ENCODE measurements around the gene ADCY6.

ADCY6 gene

DNA sequence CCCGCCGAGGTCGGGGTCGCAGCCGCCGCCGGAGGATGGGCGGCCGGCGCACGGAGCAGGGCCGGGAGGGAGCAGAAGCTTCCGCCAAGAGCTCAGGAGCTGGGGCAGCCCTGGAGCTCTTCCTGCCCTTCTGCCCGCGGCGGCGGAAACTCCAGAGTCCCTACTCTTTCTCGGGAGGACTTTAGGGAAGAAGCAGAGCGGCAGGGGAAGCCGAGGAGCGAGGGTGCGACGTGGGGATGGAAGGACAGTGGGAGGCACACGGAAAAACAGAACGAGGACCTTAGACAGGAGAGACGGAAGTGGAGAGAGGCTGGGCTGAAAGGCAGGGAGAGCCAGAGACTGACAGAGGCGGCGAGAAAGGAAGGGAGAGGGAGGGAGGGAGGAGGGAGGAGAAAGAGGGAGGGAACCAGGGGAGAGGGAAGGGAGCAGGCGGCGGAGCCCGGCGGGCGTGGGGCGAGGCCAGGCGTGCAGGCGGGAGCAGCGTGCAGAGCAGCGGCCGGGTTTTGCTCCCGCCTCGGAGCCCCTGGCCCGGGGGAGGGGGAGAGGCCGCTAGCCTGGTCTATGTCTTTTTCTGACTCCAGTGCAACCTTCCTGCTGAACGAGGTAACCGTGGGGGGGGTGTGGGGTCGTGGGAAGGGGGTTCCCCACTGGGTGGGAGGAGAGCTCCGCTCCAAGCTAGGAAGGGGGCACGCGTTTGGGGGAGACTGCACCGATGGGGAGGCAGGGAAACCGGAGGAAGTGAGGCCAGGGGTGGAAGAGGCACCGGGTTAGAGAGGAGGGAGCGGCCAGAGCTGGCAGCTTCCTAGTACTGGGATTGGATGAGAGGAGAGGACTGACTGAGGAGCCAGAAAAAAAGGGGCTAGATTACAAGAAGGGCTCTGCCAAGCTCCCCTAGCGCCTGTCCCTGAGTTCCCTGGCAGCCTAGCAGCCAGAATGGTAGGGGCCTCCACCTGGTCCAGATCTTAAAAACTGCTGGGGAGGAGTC, 26.5 kb upstream of the ADCY6 start:
- DNase-seq (ENCODE audit: low spot score): peak; percentile 43

DNA sequence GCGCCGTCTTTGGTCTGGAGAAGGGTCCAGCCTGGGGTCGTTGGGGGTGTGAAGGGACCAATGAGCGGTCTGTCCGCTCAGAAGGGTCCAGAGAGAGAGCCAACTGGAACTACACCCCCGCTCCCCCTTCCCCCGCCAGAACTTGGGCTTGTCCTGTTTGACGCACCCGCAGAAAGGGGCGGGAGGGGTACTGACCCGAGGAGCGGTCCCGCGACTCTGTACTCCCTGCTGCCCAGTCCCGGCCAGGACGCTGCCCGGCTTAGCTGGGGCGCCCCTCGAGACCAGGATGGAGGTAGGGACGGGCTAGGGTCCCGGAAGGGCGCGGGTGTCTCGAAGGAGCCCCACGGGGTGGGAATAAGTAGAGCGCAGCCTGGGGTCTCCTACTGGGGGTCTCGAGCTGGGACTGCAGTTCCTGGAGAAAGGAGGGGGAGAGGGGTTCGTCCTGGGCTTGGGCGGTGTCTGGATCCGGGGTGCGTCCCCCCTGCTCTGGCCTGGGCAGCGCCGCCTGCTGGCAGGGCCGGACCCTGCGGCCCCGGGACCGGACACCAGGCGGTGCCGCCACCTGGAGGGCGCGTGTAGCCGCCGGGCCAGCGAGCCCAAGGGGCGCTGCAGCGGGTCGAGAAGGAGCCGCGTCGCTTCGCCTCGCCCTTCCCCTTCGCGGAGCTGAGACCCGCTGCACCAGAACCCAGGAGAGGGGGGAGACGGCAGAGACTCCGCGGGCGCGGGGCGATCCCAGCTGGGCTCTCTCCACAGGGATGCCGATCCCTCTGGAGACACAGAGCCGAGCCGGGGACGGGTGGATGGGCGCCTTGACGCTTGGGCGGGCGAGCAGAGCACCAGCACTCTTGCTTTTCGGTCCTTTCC, 25.6 kb upstream of the ADCY6 start:
- DNase-seq (ENCODE audit: low spot score): peak; percentile 87

DNA sequence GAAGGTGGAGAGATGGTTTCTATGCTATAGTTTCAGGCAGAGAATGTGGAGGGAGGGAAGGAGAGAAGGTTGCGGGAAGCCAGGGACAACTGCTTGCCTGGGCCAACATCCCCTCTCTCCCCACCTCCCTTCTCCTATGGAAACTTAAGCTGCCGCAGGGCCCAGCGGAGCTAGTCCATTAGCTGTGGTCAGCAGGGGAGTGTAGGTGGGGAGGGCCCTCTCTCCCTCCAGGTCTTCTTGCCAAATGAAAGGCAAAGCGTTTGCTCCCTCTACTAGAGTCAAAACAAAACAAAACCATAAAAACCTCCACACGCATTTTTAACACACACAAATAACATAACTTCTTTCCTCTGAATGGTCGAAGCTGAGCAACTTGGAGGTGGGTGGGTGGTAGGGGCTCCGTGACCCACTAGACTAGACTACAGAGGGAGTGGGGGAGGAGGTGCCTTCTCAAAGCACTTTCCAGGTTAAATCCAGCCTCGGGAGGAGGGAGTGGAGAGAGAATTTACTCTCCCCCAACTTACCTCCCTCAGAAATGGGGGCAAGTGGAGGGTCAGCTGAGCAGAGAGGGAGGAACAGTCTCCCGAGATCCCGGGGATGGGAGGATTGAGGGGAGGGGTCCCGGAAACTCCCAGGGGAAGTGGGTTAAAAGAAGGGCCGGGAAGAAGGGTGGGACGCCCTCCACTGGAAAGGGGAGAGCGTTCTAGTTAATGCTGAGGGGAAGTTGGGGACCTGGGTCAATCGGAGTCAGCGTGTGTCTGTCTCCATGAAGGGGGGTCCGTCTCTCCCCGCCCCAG, 24.8 kb upstream of the ADCY6 start:
- DNase-seq (ENCODE audit: low spot score): no peak

DNA sequence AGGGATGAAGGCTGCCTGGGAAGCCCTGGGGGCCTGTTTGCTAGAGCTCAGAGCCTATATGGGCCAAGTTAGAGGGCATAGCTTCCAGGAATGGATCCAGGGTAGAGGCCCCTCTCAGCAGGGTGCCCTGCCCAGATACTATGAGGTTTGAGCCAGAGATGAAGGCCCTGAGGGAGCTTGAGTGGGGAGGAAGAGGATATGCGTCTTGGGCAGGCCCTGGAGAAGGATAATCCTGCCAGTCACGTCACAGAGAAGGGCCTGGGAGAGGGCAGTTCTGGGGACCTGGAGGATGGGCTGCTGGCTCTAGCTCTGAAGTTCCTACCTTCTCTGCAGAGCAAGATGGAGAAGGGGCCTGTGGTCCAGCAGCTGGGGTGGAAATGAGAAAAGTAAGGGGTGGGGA, 23.5 kb upstream of the ADCY6 start:
- DNase-seq (ENCODE audit: low spot score): no peak

DNA sequence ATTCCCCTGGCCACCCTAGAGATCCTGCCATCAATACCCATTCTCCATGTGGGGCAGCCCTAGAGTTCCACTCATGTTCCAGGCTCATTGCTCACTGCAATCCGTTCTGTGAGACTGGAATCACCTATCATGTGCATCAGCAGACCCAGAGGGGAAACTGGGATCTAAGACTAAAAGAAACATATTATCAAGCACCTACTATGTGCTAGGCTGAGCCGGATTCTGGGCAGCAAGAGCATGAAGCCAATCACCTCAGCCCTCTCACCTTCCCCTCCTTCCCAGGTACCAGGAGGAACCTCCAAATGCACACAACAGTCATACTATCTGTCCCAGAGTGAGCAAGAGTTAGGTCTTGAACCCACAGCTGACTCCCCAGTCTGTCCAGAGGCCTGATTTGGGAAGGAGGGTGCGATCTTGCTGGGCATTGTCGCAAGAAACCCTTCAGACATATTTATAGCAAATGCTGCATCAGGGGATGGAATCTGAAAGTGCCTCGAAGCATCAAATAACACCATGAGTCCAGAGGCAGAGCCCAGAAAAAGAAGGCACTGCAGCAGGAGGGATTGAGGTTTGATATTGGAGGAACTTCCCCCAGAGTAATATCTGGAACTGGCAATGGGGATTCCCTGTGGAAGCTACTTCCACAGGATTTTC, 22.7 kb upstream of the ADCY6 start:
- DNase-seq (ENCODE audit: low spot score): no peak

DNA sequence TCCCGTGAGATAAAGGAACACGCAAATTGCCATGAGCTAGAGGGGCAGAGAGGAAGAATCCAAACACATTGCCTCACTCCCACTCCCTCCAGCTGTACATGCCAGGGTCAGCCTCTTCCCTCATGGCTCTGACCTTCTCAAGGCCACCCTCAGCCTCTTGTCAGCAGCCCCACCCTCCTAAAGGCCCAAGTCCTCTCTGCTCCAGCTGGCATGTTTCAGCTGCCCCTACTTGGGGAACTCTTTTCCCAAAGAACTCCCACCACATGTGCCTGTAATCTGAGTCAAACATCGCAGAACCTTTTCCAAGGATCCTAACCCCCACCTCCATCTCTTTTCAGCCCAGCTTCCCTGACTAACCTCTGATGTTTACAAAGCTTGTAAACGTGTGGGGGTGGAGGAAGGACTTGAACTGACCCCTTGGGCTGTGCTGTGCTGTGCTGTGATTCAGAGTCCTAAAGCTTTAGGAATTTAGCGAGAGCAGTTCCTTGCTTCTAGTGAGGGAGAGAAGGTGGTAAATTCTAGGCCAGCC, 22.1 kb upstream of the ADCY6 start:
- no peak for DNase-seq (ENCODE audit: low spot score)

DNA sequence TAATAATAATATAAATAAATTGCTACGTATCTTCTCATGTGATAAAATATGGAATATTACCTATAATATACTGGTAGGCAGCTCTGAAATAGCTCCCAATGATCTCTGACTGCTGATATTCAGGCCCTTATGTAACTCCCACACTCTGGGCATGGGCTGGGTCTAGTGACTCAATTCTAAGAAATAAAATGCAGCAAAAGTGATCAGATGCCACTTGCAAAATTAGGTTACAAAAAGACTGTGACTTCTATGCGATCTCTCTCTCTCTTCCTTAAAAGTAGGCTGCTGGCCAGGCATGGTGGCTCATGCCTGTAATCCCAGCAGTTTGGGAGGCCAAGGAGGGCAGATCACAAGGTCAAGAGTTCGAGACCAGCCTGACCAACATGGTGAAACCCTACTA, 19.1 kb upstream of the ADCY6 start:
- DNase-seq (ENCODE audit: low spot score): no peak

DNA sequence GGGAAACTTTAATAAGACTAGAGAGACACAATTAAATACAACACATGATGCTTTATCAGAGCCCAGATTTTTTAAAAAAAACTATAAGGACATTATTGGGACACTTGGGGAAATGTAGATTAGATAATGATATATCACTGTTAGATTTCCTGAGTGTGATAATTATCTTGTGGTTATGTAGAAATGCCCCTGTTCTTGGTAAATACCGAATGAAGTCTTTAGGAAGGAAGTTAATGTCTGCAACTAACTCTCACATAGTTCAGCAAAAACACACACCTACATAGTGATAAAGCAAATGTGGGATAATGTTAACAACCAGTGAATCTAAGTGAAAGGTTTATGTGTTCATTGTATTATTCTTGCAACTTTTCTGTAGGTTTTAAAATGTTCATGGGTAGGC, 14.8 kb upstream of the ADCY6 start:
- DNase-seq (ENCODE audit: low spot score): no peak

DNA sequence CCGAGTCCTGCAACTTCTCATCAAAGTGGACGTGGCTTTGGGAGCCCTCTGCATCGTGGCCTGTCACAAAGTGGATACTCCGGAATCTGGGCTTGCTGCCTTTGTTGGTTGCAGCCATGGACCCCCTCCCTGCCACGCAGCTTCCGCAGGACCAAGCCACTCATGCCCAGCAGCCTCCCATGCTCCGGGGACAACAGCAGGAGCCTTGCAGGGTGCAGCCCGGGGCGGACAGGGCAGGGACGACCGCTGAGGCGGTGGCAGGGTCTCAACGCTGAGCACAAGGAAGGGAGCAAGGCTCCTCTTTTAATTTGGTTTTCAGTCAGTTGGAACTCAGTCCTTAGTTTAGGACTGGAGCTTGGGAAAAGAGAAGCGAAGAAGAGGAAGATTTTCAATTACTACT, 12.1 kb upstream of the ADCY6 start:
- no peak for DNase-seq (ENCODE audit: low spot score)

DNA sequence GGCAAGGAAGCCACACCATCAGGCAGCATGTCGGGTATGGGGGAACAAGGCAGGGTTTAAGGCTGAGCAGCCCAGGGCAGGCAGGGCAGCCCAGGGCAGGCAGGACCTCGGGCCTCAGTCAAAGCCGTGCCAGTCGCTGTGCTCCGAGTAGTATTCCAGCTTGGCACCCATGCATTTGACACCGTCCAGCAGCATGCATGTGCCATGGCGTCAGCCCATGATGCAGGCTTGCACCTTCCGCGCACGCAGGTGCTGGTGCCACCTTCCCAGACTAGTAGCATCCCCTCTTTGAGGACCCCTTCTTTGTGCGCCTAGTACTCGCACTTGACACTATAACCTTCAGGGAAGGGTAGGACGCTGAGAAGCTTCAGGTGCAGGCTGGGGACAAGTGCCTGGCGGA, 11.6 kb upstream of the ADCY6 start:
- DNase-seq (ENCODE audit: low spot score): no peak

DNA sequence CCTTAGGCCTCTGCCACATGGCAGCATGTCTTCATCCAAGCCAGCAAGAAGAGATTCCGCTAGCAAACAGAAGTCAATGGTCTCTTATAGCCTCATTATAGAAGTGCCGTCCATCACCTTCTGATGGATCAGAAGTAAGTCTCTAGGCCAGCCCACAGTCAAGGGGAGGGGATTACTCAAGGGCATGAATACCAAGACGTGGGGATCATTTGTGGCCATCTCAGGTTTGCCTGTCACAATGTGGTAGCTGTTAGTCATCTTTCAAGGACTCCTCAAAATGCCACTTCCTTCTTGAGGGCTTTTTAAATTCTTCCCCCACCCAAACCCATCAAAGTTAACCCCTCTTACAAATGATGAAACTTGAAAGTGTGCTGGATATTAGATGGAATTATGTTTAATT, 8.1 kb upstream of the ADCY6 start:
- peak; percentile 27 for DNase-seq (ENCODE audit: low spot score)

DNA sequence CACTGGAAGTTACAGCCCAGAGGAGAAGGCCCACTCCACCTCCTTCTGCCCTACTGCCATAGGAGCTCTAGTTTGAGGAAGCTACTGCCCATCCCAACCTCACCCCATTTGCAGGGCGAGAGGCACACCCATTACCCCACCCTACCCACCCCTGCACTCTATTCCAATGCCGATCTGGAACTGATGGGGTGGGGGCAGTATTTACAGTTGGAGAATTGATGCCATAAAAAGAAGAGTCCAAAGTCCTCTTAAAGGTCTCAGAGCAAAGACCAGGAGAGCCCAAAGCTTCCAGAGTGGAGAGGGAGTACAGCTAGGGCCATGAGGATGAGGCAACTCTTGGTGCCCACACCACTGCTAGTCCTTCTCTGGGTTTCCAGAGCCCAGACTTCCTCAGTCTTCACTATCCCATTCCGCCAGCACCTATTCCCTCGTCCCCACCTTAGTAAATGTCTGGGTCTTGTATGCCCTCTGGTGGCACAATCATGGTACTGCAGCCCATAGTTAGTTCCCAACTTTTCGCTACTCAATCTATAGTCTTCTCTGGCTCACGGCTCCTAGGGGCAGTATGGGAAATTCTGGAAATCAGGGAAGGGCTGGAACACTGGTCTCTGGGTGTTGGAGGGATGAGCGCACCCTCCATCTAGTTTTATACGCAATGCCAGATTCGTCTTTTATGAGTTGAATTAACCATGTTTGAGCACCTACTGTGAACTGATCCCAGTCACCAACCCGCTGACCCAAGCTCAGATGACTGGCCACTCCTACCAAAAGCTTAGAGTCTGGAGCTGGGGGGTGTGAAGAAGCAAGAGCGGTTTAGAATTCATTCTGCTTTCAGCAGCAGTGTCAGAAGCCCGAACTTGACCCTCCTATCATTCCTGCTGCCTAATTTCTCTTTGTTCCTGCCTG, 6.9 kb upstream of the ADCY6 start:
- DNase-seq (ENCODE audit: low spot score): peak; percentile 50

DNA sequence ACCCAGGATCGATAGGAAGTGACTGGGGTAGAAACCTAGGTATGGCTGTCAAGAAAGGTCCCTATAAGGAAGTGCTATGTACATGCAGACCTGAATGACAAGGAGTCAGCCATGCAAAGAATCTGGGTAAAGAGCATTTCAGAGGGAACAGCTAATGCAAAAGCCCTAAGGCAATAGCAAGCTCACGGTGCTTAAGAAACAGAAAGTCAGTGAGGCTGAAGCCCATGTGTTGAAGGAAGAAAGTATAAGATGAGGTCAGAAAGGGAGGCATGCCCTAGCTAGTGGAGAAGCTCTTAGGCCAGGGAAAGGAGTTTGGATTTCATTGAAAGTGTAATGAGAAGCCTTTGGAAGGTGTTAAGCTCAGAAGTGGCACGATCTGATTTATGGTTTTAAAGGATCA, 6.0 kb upstream of the ADCY6 start:
- no peak for DNase-seq (ENCODE audit: low spot score)

DNA sequence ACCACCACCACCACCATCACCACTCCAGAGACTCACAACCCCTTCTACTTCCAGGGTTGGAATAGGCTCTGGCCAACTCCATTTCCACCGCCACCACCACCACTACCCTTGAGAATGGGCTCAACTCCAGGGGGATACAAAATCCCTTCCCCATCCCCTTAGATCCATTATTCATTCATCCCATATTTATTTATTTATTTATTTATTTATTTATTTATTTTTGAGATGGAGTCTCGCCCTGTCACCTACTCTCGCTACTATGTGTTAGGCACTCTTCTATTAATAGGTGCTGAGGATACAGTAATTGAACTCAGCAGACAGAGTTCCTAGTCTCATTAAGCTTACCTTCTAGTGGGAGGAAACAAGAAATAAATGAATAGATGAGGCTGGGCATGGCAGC, 4.8 kb upstream of the ADCY6 start:
- DNase-seq (ENCODE audit: low spot score): no peak

DNA sequence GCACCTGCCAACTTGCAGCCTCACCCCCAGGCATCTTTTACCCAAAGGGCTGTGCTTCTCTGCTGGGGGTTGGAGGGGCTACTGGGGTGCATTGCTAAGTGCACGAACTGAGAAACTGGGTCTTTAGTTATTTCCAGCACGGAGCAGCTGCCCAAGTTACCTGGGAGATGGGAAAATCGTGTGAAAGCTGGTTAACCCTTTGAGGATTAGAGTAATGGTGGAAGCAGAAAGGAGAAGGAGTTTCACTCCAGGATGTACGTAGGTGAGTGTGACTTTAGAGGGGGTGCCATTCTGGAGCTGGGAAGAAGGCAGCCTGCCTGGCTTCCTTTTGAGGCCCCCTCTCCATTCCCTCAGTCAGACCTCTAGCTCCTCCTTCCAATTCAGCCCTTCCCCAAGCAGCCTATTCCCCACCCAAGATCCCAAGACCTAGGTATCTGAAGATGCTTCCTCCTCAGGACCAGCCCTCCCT, 1.0 kb upstream of the ADCY6 start:
- DNase-seq (ENCODE audit: low spot score): no peak

DNA sequence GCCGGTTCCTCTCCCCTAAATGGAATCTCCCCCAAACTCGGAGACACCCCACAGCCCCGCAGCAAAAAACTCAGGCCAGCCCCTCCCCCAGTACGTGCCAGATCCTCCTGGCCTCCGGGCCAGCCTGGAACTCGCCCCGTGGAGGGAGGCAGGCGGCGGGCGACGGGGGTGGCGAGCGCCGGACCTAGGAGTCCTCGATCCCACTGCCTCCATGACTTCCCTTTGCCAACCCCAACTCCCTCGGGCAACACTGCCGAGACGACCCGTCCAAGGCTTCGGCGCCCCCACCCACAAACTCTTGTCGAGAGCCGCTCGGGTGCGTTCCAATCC, 400 bp downstream of the ADCY6 start:
- DNase-seq (ENCODE audit: low spot score): no peak

DNA sequence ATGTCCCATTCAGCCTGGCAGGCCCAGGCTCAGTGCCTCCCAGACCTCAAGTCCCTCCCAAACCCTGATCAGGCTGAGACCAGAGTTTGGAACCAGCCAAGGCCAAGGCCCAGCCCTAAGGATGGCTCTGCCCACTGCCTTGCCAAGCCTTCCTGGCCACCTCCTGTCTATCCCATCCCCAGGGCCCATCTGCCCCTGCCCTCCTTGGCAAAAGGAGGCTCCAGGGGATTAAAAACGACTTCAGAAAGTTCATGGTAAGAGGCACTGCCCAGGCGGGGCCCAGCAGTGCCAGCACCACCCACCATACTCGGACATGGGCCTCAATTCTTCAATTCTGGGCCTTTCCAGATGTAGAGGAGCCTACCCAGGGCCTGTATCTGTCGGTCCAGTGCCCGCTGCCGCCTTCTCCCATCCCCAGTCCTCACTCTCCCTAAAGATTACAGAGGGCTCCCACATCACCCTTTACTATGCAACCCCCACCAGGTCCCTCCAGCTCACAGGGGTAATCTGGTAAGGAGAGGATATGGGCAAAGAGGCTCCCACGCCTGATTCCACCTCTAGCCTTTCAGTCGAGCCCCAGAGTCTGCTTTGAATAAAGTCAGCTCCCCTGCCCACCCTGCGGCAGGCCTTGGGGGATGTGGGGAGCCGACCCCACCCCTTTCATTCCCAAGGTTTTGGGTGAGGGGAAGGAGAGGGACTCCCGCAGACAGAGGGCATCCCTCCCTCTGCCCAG, 932 bp downstream of the ADCY6 start:
- no peak for DNase-seq (ENCODE audit: low spot score)

DNA sequence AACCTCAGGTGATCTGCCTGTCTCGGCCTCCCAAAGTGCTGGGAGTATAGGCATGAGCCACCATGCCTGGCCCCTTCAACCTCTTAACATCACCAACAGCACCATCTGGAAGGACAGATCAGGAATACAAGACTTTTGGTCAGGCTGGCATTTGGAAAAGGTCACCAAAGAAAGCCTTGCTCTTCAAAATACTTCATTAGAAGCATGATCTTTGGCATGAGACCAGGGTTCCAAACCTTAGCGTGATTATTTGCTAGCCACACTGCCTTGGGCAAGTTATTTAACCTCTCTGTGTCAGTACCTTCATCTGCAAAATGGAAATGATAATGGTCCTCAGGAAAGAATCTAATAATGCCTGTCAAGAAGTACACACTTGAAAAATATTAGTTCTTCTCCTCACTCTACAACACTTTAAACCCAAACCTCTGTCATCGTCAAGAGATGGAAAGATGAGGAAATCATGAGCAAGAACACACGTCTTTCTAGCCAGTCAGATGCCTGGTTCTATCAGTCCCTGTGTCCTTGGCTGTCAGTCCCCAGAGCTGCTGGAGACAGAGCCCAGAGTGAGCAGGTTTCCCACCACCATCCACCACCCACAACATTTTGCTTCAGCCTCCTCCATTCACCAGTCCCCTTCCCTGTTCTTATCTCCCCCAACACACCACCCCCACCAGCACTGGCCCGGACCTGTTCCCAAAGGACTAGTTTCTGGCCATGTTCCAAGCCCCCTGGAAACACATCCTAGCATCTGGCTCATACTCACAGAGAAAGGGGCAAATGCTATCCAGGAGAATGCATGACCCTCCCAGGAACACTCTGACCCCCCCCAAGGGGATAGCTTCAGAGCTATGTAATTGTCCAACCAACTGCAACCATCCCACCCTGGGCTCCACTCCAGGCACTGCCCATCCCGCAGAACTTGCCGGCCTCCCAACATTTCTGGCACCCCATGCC, 2.0 kb downstream of the ADCY6 start:
- no peak for DNase-seq (ENCODE audit: low spot score)

DNA sequence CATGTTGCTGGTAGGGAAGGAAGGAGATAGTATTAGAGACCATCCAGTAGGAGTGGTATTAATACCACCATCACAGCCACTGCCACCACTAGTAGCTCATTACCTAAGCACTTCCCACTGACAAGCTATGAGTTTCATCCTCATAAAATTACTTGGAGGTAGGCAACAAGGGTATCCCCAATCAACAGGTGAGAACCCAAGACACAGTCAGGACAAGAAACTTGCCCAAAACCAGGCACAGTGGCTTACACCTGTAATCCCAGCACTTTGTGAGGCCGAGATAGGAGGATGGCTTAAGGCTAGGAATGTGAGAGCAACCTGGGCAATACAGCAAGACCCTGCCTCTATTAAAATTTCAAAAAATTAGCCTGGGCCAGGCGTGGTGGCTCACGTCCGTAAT, 5.5 kb downstream of the ADCY6 start:
- DNase-seq (ENCODE audit: low spot score): no peak
